HT1080 (cell line): ENCODE data around the gene DOCK1. TPM values are rescaled to one million over a fixed set of nuclear protein-coding genes. Genes with fewer than 3 reads are reported as not detected.

Experiments
- DNase-seq: peaks from one replicate; pipeline ENCODE4 v3.0.0-alpha.2; 2015; ENCODE audit warnings: low read depth
- total RNA-seq: library from RNA; depleted of rRNA; stranded (reverse); fragments of >200 nt; shearing (Covaris generic); gene quantifications from 2 replicates; pipeline ENCODE4 v1.2.3, GENCODE V29; 2014

The DOCK1 gene
- total RNA-seq, 1 experiment from 2014 or later, result 28.6 TPM

GRCh38 chr10:127133225-127133624 is 228.0 kb downstream of the DOCK1 start:
- no peak for DNase-seq

- no peak for DNase-seq
Measured at GRCh38 chr10:127133672-127134500, 228.7 kb downstream of the DOCK1 start.

GRCh38 chr10:127135844-127136577 is 230.8 kb downstream of the DOCK1 start:
- no peak for DNase-seq

GRCh38 chr10:127137391-127137790 is 232.2 kb downstream of the DOCK1 start:
- DNase-seq, result no peak

- peak; percentile 15 for DNase-seq
Measured at GRCh38 chr10:127142136-127142535, 236.9 kb downstream of the DOCK1 start.

GRCh38 chr10:127142856-127143255 is 237.6 kb downstream of the DOCK1 start:
- no peak for DNase-seq

- DNase-seq, result peak; percentile 78
Measured at GRCh38 chr10:127145173-127145572, 239.9 kb downstream of the DOCK1 start.

GRCh38 chr10:127146661-127147060 is 241.4 kb downstream of the DOCK1 start:
- DNase-seq, result no peak

GRCh38 chr10:127148066-127148932 is 243.1 kb downstream of the DOCK1 start:
- DNase-seq, result peak; percentile 93

- peak; percentile 88 for DNase-seq
Measured at GRCh38 chr10:127148933-127149220, 243.6 kb downstream of the DOCK1 start.

GRCh38 chr10:127149501-127150081 is 244.4 kb downstream of the DOCK1 start:
- no peak for DNase-seq

GRCh38 chr10:127150136-127150535 is 244.9 kb downstream of the DOCK1 start:
- DNase-seq, result peak; percentile 92

GRCh38 chr10:127151541-127151940 is 246.3 kb downstream of the DOCK1 start:
- peak; percentile 64 for DNase-seq

- peak; percentile 62 for DNase-seq
Measured at GRCh38 chr10:127151981-127152699, 246.9 kb downstream of the DOCK1 start.

- DNase-seq, result no peak
Measured at GRCh38 chr10:127153181-127153580, 248.0 kb downstream of the DOCK1 start.

GRCh38 chr10:127154831-127155620 is 249.8 kb downstream of the DOCK1 start:
- no peak for DNase-seq

GRCh38 chr10:127157089-127157488 is 251.9 kb downstream of the DOCK1 start:
- no peak for DNase-seq

GRCh38 chr10:127157506-127158200 is 252.4 kb downstream of the DOCK1 start:
- DNase-seq, result no peak

GRCh38 chr10:127158662-127159061 is 253.4 kb downstream of the DOCK1 start:
- no peak for DNase-seq
